ENCODE results near the gene TM9SF4.

TM9SF4 gene

GRCh38 chr20:32126919-32127318, 17.4 kb downstream of the TM9SF4 start:
- TF ChIP-seq REST (IDR thresholded peaks at IDR 0.05; ENCODE audit: low read depth) = no peak
- TF ChIP-seq TAF1 (IDR thresholded peaks at IDR 0.05; ENCODE audit: low read depth) = no peak
- no peak for TF ChIP-seq YY1 (IDR thresholded peaks at IDR 0.05; ENCODE audit: low read depth)
- no peak for TF ChIP-seq EP300 (IDR thresholded peaks at IDR 0.05; ENCODE audit: borderline replicate concordance)
- TF ChIP-seq NFIC (IDR thresholded peaks at IDR 0.05) = no peak
- no peak for TF ChIP-seq CEBPB (IDR thresholded peaks at IDR 0.05)
- no peak for TF ChIP-seq FOXM1 (IDR thresholded peaks at IDR 0.05; ENCODE audit: borderline replicate concordance, low read depth)
- no peak for TF ChIP-seq TCF12 (IDR thresholded peaks at IDR 0.05; ENCODE audit: low read depth)
- no peak for TF ChIP-seq CREB1 (IDR thresholded peaks at IDR 0.05; ENCODE audit: low read depth)
- TF ChIP-seq USF1 (IDR thresholded peaks at IDR 0.05) = no peak
- no peak for TF ChIP-seq TEAD4 (IDR thresholded peaks at IDR 0.05)

DNA sequence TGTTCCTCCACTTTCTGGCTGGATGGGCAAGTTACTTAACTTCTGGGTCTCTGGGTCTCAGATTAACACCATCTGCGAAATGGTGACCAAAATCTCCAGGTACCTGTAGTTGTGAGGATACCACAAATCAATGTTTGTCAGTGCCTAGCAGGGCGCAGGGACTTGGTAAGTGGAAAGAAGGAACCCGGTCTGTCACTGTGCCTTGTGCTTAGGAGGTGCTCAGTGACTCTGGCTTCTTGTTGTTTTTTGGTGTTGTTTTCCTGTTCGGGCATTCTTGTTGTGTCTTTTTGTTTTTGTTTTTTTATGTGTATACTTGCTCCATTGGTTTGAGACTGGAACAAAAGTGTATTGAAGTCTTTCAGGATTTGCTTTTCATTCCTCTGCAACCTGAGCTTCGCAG, 17.8 kb downstream of the TM9SF4 start:
- TF ChIP-seq TCF12 (IDR thresholded peaks at IDR 0.05; ENCODE audit: low read depth) (no peak), RAD21 (IDR thresholded peaks at IDR 0.05; ENCODE audit: low read depth) (no peak), REST (IDR thresholded peaks at IDR 0.05; ENCODE audit: low read depth) (no peak), YY1 (IDR thresholded peaks at IDR 0.05; ENCODE audit: low read depth) (no peak), CREB1 (IDR thresholded peaks at IDR 0.05; ENCODE audit: low read depth) (no peak), CEBPB (IDR thresholded peaks at IDR 0.05) (no peak), TEAD4 (IDR thresholded peaks at IDR 0.05) (no peak), ZBTB7A (IDR thresholded peaks at IDR 0.05; ENCODE audit: low read depth) (no peak), EP300 (IDR thresholded peaks at IDR 0.05; ENCODE audit: borderline replicate concordance) (no peak), NFIC (IDR thresholded peaks at IDR 0.05) (no peak), USF1 (IDR thresholded peaks at IDR 0.05) (no peak), TAF1 (IDR thresholded peaks at IDR 0.05; ENCODE audit: low read depth) (no peak), EGR1 (IDR thresholded peaks at IDR 0.05) (no peak), FOXM1 (IDR thresholded peaks at IDR 0.05; ENCODE audit: borderline replicate concordance, low read depth) (no peak)
- TF ChIP-seq, protein P1, sequence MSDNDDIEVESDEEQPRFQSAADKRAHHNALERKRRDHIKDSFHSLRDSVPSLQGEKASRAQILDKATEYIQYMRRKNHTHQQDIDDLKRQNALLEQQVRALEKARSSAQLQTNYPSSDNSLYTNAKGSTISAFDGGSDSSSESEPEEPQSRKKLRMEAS (IDR thresholded peaks at IDR 0.05) = no peak

- TF ChIP-seq ZBTB7A (IDR thresholded peaks at IDR 0.05; ENCODE audit: low read depth) (no peak), RAD21 (IDR thresholded peaks at IDR 0.05; ENCODE audit: low read depth) (no peak), TCF12 (IDR thresholded peaks at IDR 0.05; ENCODE audit: low read depth) (no peak)
Observed at GRCh38 chr20:32128167-32128566, 18.7 kb downstream of the TM9SF4 start.

DNA sequence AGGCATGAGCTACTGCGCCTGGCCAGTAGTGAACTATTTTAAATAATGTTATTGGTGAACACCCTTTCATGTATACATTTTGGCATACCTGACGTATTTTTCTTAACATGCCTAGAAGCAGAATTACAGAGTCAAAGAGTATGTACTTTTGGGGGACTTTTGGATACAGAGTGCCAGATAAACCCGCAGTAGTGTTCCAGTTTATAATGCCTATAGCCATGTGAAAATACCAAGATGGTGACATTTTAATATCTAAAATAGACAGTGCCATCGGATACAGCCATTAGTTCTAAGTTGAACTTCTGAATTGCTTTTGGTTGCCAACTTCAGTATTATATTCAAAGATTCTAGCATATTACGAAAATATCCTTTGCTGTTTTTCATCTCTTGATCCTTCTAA, 20.3 kb downstream of the TM9SF4 start:
- no peak for TF ChIP-seq EGR1 (IDR thresholded peaks at IDR 0.05)
- no peak for TF ChIP-seq TCF12 (IDR thresholded peaks at IDR 0.05; ENCODE audit: low read depth)
- TF ChIP-seq EP300 (IDR thresholded peaks at IDR 0.05; ENCODE audit: borderline replicate concordance) = no peak
- TF ChIP-seq YY1 (IDR thresholded peaks at IDR 0.05; ENCODE audit: low read depth) = no peak
- TF ChIP-seq ZBTB7A (IDR thresholded peaks at IDR 0.05; ENCODE audit: low read depth) = no peak
- TF ChIP-seq REST (IDR thresholded peaks at IDR 0.05; ENCODE audit: low read depth) = no peak
- no peak for TF ChIP-seq FOXM1 (IDR thresholded peaks at IDR 0.05; ENCODE audit: borderline replicate concordance, low read depth)

- no peak for TF ChIP-seq NFIC (IDR thresholded peaks at IDR 0.05)
- TF ChIP-seq, protein P1 (IDR thresholded peaks at IDR 0.05) = no peak
- no peak for TF ChIP-seq EGR1 (IDR thresholded peaks at IDR 0.05)
- TF ChIP-seq FOXM1 (IDR thresholded peaks at IDR 0.05; ENCODE audit: borderline replicate concordance, low read depth) = no peak
- TF ChIP-seq REST (IDR thresholded peaks at IDR 0.05; ENCODE audit: low read depth) = no peak
- no peak for TF ChIP-seq CEBPB (IDR thresholded peaks at IDR 0.05)
- no peak for TF ChIP-seq CREB1 (IDR thresholded peaks at IDR 0.05; ENCODE audit: low read depth)
- no peak for TF ChIP-seq YY1 (IDR thresholded peaks at IDR 0.05; ENCODE audit: low read depth)
- no peak for TF ChIP-seq ZBTB7A (IDR thresholded peaks at IDR 0.05; ENCODE audit: low read depth)
- no peak for TF ChIP-seq TCF12 (IDR thresholded peaks at IDR 0.05; ENCODE audit: low read depth)
- no peak for TF ChIP-seq RAD21 (IDR thresholded peaks at IDR 0.05; ENCODE audit: low read depth)
- TF ChIP-seq TEAD4 (IDR thresholded peaks at IDR 0.05) = no peak
- TF ChIP-seq TAF1 (IDR thresholded peaks at IDR 0.05; ENCODE audit: low read depth) = no peak
- TF ChIP-seq USF1 (IDR thresholded peaks at IDR 0.05) = no peak
- TF ChIP-seq EP300 (IDR thresholded peaks at IDR 0.05; ENCODE audit: borderline replicate concordance) = no peak
Observed at GRCh38 chr20:32130352-32130751, 20.8 kb downstream of the TM9SF4 start.

All from Ishikawa (cell line).